T-helper 1 cell (primary cell): ENCODE data around the gene BEGAIN.

Experiments
- DNase-seq, 5 donors: peaks; one replicate each; pipeline ENCODE4 v3.0.0-alpha.2; 2012 to 2020

BEGAIN gene

DNA sequence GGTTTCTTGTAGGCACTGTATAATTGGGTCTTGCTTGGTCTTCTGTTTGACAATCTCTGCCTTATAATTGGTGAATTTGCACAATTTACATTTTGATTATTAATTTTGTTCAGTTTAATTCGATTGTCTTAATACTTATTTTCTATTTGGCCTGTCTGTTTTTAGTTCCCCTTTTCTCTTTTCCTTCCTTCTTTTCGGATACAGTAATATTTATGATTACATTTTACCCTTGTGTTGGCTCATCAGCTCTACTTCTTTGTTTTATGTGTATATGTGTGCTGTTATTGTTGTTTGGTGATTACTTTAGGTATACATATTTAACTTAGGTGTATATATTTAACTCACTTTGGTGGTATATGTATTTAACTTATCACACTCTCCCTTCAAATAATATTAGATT, 12.8 kb upstream of the BEGAIN start:
- DNase-seq = no peak

DNA sequence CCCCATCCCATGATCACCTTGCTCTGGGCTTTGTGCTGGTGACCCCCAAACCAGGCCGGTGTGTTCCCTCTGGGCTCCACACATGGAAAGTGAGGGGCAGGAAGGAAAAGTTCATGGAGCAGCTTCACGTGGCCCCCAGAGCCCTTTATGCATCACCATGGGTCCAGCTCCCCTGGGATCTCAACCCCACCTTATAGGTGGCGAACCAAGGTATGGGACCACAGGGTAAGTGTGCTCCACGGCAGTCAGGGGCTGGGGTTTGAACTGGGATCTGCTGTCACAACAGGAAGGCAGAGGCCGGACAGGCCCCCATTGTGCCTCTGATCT, 7.4 kb upstream of the BEGAIN start:
- no peak for DNase-seq

DNA sequence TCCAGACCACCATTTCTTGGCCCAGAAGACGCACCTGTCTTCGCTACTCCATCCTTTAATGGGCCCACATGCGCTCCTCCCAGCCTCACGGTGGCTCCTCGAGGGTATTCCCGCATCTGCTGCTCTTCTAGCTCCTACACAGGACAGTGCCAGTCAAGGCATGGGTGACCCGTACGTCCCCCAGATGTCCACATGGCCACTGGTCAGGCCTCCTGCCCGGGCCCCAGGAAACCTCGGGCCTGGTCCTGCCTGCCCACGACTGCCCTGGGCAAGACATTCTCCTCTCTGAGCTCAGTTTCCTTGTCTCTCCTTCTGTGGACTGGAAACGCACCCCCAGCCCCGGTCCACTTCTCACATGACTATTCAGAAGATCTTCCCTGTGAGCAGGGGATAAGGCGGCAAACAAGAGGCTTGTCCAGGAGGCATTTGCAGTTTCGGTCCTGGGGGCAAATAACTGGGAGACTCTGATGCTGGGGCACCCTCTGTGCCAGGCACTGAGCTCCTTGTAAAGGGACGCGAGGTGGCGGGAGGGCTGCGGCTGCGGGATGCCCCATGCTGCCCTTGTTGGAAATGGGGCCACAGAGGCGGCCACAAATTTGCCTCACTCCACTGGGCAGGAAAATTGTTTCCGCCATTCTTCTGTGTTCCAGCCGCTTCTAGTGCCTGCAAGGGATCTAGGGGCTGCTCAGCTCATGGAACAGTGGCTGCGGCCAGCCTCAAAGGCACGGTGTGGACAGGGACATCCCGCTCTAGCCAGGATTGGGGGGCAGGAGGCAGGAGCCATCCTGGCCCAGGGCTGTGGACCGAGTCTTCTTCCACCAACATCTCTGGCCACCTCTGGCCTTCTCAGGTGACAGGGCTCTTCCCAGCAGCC, 6.8 kb upstream of the BEGAIN start:
- DNase-seq = peak in 1 of 5 donors; percentile 3

DNA sequence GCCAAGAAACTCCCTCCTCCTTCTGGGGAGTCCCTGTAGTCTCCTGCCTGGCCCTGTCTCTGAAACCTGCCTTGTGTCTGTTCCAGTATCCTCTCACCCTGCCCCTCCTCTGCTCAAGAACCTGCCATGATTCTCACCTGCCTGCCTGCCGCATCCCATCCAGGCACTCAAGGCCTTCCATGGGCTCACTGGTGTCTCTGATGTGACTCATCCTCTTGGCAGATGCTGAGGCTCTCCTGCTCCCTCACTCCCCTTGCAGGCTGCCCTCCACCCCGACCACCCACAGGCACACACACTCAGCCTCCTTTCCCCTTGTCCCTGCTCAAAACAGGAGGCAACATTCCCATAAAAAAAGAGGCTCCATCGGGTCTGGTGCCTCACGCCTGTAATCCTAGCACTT, 5.8 kb upstream of the BEGAIN start:
- DNase-seq = no peak

DNA sequence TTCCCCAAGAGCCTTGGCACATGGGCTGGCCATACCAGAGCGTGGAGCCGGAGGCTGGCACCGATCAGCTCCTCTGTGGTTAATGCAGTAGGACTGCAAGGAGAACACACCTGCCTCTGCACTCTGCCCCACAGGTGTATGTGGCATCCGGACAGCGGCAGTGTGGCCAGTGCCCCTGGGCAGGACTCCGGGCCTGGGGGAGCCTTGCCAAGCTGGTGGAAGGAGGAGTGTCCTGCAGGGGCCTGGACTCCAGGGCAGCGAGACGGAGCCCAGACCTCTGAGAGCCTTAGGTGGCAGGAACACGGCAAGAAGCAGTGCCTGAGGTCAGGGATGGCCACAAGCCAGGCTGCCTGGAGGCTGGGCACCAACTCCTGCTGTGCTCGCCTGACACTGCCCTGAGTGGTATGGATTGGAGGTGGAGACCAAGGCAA, 5.3 kb upstream of the BEGAIN start:
- peak in 1 of 5 donors; percentile 3 for DNase-seq

DNA sequence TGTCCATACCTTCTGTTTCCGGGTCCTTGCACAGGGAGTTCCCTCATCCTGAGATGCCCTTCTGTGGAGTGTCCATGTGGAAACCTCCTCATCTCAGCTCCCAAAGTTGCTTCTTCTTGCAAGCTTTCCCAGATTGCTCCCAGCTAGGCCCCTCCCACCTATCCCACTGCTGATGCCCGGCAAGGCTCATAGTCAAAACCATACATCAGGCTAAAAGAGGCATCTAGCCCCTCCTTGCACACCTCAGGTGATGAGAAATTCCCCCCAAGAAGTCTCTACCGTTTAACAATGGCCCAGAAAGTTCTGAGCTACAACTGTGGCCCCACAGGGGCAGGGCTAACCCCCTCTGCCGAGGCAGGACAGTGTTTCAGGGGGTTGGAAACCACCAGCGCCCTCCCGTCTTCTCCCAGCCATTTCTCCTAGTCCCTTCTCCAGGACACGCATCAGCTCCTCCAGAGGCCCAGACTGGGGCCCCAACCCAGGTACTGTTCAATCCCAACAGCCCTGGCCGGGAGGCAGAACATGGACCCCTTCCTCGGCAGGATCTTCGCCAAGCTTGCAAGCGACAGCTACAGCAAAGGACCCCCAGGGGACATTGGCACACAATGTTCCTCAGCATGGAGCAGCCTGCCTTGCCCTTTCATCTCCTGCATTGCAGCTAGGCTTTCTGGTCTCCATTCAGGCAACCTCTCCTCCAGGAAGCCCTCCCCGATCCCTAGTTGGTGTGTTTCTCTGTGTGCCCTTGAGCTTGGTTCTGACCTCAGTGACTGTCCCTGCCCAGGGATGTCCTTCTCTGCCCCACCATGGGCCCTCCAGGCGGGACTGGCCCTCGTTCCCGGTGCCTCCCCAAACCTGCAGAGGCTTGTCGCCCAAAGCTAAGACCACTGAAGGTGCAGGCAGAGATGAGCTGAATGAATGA, 4.5 kb upstream of the BEGAIN start:
- DNase-seq = no peak

DNA sequence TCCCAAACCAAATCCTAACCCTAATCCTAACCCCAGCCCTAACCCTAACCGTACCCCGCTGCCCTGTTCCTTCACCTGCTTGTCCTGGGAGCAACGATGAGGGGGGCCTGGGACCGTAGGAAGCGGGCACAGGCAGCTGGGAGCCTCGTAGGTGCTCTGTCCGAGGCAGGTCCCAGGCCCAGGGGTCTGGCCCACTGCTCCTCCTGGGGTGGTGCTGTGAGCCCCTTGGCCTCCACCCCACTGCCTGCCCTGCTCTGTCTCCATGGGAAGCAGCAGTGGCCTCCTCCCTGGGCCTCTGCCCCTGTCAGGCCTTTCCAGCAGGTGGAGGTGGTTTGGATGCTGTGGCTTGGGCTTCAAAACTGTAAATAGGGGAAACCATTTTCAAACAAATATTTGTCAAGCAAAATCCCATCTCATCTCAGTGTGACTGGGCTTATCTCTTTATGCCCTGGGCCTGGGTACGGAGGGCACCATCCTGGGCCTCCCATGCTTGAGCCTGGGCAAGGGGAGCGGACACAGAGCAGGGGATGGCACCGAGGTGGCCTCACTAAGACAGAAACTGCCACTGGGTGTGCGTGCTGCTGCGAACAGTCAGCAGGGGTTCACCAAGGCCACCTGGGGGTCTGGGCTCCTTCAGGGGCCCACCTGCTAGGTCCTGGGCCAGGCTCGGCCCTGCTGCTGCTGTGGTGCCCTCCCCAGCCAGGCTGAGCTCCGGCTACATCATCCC, 3.7 kb upstream of the BEGAIN start:
- DNase-seq = peak in 1 of 5 donors; percentile 3

DNA sequence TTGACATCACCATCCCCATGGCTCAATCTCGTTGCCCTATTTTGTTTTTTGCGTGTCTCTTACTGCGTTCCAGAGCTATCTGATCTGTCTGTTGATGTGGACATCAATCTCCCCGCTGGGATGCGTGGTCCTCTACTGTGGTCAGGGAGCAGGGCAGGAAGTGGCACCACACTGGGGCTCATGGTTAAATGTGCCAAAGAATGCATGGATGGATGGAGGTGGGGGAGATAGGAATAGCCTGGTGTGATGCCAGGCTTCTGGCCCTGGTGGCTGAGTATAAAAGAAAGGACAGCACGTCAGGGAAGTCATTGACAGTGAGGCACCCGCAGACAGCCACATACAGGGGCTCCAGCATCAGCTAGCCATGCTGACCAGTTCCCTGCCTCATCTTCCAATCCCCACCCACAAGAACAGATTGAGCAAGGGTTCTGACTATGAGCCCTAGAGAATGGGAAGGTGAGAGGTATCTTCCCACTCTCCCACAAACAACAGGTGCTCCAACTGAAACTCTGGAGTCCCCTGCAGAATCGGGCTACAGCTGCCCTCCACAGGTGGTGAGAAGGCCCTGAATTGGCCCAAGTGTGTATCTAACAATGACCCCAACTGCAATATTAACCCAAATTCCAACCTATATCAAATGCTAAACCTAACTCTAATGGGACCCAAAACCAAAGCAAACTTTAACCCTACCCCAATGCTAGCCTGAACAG, 2.7 kb upstream of the BEGAIN start:
- DNase-seq = peak in 1 of 5 donors; percentile 4

DNA sequence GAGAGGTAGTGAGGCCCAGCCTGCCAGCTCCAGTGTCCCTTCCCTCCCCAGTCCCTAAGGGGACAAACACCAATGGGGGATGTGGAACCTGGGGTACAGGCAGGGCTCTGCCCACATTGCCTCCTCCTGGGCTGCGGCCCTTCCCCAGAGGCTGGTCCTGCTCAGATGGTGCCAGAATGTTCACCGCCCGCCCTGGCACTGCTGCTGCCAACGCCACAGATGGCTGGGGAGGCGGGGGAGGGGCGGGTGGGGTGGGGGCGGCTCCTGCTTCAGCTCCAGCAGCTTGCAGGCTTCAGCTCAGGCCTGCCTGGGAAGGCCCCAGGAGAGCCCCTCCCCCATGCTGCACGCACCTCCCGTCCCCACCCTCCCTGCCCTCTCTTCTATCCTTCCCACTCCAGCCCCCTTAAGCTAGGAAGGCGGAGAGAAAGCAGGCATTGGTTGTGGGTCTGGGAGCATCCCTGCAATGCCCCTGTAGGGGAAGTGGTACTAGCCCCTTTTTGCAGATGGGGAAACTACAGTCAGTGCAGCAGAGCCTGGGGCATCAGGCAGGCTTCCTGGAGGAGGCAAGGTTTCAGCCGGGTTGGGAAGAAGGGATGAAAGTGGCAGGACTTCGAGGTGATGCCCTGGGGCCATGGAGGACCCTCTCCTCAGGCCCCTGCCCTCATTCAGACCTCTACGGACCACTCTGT, 2.0 kb upstream of the BEGAIN start:
- peak in 2 of 5 donors; percentile 1 to 4 for DNase-seq

DNA sequence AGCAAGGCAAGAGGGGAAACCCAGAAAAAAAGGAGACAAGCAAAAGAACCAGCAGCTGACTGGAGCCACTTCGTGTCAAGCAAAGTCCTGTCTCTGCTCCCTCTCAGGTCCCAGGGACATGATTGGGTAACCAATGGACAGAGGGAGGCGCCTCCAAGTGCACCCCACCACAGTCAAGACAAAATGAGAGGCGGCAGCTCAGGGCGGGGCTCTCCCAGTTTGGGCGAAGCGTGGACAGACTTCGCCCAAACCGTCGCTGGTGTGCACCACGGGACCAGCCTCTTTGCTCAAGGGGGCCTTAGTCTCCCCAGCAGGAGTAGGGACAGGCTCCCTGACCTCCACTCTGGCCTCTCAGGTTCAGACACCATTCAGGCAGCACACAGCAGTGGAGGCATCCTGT, 1.5 kb upstream of the BEGAIN start:
- DNase-seq = peak in 1 of 5 donors; percentile 3

DNA sequence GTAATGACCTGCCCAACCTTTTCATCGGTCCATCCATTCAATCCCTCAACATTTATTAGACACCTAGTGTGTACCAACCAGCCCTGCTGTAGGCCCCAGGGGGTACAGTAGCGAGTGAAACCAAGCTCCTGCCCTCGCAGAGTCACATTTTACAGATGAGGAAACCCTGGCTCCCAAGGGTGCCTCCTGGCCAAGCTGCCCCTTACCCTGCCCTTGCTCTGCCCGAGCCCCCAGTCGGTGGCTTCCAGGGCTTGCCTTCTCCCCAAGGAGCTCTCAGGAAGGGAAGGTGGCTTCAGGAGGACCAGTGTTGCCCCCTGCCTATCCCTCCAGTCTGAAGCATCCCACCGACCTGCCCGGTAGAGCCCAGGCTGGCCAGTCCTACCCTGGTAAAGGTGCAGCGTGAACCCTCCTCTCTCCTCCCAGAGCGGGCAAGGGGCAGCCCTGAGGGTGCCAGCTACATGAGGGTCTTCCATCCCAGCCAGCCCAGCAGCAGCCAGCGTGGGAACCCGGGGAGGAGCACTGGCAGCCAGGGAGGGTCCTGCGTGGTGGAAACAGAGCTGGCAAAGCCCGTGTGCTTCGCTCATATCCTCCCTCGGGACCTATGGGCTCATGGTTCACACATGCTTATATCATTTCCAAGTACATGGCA, 670 bp upstream of the BEGAIN start:
- peak in 1 of 5 donors; percentile 7 for DNase-seq

DNA sequence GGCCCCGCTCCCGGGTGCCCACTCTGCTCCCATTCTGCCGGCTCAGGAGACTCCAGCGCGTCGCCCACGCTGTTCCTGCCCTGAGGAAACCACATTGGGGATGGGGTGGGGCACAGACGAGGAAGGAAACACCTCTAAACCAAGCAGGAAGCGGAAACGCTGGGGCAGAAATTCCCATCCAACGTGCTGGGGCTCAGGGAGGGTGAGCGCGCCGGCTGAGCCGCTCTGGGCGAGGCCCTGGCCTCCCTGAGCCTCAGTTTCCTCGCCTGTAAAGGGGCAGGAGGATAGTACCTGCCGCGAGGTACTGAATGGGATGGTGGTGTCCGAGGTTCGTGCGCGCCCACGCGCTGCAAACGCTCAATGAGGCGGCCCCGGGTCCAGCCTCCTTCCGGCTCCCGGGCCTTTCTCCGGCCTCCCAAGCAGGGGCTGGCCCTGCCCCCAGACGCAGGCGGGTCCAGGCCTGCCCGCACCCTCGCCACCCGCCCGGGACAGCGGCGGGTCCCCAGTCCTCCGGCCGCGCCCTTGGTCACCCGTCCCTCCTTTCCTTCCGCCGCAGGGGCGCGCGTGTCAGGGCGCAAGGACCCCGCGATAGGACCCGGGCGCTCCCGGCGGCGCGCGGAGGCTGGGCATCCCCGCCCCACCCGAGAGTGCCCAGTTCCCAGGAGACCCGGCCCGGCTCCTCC, 673 bp downstream of the BEGAIN start:
- DNase-seq = peak in 1 of 5 donors; percentile 8

DNA sequence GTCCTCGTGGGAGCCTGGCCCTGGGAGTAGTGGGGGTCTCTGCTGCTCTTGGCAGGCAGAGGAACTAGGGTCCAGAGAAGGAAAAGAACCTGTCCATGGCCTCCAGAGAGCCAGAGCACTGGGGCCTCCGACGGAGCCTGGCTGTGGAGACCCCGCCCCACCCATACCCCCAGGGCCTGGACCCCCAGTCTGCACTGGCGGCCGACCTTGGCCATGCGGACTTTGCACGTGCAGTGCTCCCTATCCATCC, 1.1 kb downstream of the BEGAIN start:
- DNase-seq = peak in 1 of 5 donors; percentile 6

DNA sequence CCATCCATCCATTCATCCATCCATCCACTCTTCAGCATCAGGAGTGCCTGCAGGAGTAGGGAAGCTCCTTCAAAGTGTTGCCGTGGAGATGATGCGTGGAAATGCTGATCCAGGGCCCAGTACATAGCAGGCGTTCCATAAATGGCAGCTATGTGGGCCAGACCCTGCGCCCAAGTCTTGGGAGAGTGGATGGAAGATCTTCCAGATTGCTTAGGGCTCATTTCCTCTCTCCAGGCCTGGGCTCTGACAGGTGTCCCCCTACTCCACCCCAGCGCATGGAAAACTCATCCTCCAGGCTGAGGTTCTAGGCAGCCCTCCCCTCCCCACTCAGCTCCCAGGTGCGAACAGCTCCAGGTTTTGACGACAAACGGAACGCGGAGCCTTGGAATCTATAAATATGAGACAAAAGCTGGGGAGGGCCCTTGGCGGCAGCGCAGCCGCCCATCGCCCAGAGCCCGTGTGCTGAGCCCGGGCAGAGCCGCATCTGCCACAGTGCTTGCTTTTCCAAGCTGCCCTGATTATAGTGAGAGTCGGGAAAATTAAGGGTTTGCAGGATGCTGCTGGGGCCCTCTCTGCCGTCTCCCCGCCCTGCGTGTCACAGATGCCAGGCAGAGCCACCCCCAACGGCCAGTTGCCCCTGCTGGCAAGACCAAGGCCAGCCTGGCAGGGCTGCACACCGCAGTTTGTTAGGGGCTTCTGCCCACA, 1.6 kb downstream of the BEGAIN start:
- no peak for DNase-seq

DNA sequence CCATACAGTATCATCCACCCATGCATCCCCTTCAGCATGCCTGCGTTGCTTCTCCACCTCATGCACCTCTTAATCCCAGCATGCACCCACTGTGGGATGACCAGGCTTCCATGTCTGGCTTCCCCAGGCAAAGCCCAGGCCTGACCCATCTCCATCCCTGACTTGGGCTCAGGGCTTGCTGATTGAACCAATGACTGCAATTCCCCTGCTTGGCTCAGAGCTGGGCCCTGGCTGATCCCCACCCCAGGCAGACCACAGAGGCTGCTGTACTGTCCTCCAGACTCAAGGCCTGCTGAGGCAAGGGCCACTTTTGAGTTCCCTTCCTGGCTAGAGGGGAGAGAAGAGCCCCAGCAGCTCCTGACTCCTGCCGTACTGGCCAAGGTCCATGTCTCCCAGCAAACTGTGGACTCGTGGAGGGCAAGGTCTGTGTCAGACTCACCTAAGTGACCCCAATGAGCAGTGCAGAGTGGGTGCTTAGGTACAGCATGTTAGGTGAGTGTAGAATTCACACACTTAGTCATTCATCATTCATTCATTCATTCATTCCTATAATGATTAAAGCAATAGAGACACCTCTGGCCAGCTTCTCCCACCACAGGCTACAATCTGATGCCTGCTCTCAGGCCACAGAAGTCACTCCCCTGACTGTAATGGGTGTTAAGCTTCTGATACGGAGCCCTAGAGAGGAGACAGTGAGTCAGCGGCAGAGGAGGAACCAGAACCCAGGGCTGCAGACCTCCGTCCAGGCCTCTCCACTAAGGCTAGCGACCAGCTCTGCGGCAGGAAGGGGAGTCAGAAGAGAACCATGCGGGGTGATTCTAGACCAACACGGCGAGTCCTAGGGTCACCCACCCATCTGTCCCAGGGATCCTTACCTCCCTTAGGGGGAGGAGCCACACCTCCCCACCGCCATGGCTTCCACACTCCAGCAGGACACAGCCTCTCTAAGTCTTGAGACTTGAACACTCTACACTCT, 2.9 kb downstream of the BEGAIN start:
- DNase-seq = no peak

DNA sequence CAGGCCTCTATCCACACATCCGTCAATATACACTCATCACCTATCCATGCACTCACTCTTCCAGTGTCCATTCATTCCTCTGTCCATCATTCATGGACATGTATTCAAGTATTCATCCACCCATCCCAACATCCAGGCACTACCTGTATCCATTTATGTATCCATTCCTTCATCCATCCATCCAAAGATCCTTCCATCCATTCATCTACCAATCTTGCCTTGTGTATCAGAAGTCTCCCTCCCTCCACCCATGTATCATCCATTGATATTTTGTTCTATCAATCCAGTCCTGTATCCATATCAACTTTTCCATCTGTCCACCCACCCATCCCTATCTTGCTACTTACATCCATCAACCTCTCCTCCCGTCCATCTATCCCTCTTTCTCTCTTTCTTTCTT, 4.0 kb downstream of the BEGAIN start:
- no peak for DNase-seq

DNA sequence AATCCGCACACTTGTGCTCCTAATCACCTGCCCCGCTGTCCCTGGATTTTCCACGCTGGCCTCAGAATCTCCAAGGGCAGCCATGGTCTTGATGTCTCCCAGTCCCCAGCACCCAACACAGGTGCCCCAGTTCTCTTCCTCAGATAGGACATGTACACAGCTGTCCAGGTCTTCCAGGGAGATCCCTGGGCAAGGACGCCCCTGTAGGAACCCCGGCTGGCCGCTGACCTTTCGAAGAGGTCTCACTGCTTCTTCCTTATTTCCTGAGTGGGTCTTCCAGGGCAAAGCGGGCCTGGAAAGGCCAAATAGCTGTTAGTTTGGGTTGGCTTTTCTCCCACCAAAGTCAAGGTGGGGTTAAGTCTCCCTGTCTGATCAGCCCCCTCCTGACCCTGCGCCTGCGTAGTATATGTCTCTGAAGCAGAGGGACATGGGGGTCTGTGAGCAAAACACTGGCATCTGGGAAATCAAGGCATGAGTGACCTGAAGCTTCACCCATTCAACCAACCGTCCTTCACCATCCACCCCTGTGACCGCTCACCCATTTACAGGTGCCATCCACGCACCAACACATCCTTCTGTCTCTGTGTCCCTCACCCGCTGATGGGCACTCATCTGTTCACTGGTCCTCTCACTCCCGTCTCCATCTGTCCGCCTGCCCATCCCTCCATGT, 4.6 kb downstream of the BEGAIN start:
- no peak for DNase-seq
